ENCODE results near the gene CFTR. TPM values are rescaled to one million over a fixed set of nuclear protein-coding genes. Genes with fewer than 3 reads are reported as not detected.
"Not testable (repeated sequence)": the region's sequence is repeated elsewhere in the genome, so short reads cannot be mapped to it uniquely, and the experiment has no call there.

CFTR gene
- total RNA-seq, 1 experiment from 2014 or later = 1.2 TPM

- Histone ChIP-seq H3T11ph (ENCODE audit: low read length) (no peak overlapping the region), H4K91ac (ENCODE audit: insufficient read length, low read depth, low read length) (no peak overlapping the region), H3K23me2 (ENCODE audit: insufficient read length, low read depth, low read length, poor library complexity, severe bottlenecking) (no peaks in the 10 kb centered on the region), H2AK5ac (ENCODE audit: insufficient read length, low read length) (no peak overlapping the region), H3K4me2 (ENCODE audit: insufficient read depth, insufficient read length, low read length) (no peak overlapping the region), H3K18ac (ENCODE audit: insufficient read length, low read depth, low read length) (no peak overlapping the region), H2BK12ac (ENCODE audit: insufficient read length, low read depth, low read length) (no peak overlapping the region), H2BK20ac (ENCODE audit: low read depth, low read length, poor library complexity, severe bottlenecking) (no peak overlapping the region), H3K9me3 (ENCODE audit: control insufficient read depth, low read depth, low read length) (no peaks in the 10 kb centered on the region), H3K23ac (ENCODE audit: insufficient read length, low read depth, low read length) (no peak overlapping the region), H3K14ac (ENCODE audit: insufficient read depth, low read length) (no peak overlapping the region), H4K20me1 (ENCODE audit: control insufficient read depth, insufficient read depth, insufficient read length) (no peaks in the 10 kb centered on the region), H3K79me2 (ENCODE audit: insufficient read depth, low read length) (no peaks in the 10 kb centered on the region), H4K8ac (replicated peaks; ENCODE audit: insufficient read length, low read depth, low read length) (no peak overlapping the region), H2BK120ac (ENCODE audit: low read depth, low read length, poor library complexity, severe bottlenecking) (no peak overlapping the region), H3K27ac (ENCODE audit: insufficient read length, low read depth, low read length) (no peak overlapping the region), H2AFZ (ENCODE audit: low read length) (no peak overlapping the region), H3K27me3 (ENCODE audit: insufficient read depth, low read length) (no peaks in the 10 kb centered on the region), H2BK5ac (ENCODE audit: insufficient read length, low read length) (no peak overlapping the region), H3K56ac (ENCODE audit: insufficient read length, low read depth, low read length) (no peak overlapping the region), H2BK15ac (ENCODE audit: low read depth, low read length) (no peak overlapping the region), H3K4me1 (ENCODE audit: insufficient read depth, low read length) (no peaks in the 10 kb centered on the region), H3K79me1 (ENCODE audit: insufficient read depth, low read depth, low read length, poor library complexity, severe bottlenecking) (no peaks in the 10 kb centered on the region), H3K9ac (ENCODE audit: extremely low read depth, insufficient read length, low read length) (no peak overlapping the region), H3K4ac (ENCODE audit: low read depth, low read length) (no peak overlapping the region), H4K5ac (ENCODE audit: insufficient read length, low read depth, low read length) (no peak overlapping the region)
- DNase-seq = no peak
- peaks cover 0 to 3% (median 3%) of the 10 kb centered on the region in 3 experiments; a peak in 4 of 7 replicates for H3K36me3 Mint-ChIP-seq (ENCODE audit: insufficient read depth in 1 of 3, low read depth in 3 of 3)
- TF ChIP-seq, protein P1, sequence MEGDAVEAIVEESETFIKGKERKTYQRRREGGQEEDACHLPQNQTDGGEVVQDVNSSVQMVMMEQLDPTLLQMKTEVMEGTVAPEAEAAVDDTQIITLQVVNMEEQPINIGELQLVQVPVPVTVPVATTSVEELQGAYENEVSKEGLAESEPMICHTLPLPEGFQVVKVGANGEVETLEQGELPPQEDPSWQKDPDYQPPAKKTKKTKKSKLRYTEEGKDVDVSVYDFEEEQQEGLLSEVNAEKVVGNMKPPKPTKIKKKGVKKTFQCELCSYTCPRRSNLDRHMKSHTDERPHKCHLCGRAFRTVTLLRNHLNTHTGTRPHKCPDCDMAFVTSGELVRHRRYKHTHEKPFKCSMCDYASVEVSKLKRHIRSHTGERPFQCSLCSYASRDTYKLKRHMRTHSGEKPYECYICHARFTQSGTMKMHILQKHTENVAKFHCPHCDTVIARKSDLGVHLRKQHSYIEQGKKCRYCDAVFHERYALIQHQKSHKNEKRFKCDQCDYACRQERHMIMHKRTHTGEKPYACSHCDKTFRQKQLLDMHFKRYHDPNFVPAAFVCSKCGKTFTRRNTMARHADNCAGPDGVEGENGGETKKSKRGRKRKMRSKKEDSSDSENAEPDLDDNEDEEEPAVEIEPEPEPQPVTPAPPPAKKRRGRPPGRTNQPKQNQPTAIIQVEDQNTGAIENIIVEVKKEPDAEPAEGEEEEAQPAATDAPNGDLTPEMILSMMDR (conservative IDR thresholded peaks at IDR 0.05) = no peak
- H3K27me3 Mint-ChIP-seq (ENCODE audit: low read depth) = no peaks in the 10 kb centered on the region
- H3K4me1 Mint-ChIP-seq = peaks cover 11% of the 10 kb centered on the region in 2 experiments
- H3K4me3 Mint-ChIP-seq = no peak overlapping the region
- H3K9me3 Mint-ChIP-seq = no peaks in the 10 kb centered on the region
- H3K27ac Mint-ChIP-seq = no peak overlapping the region
Measured at GRCh38 chr7:117707080-117707479, 227.3 kb downstream of the CFTR start.

DNA sequence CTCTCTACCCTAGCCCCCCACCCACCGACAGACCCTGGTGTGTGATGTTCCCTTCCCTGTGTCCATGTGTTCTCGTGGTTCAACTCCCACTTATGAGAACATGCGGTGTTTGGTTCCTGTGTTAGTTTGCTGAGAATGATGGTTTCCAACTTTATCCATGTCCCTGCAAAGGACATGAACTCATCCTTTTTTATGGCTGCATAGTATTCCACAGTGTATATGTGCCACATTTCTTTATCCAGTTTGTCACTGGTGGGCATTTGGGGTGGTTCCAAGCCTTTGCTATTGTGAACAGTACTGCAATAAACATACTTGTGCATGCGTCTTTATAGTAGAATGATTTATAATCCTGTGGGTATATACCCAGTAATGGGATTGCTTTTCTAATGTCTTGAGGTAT is 228.3 kb downstream of the CFTR start:
- H3K14ac ChIP-seq (ENCODE audit: insufficient read depth, low read length); H2BK15ac ChIP-seq (ENCODE audit: low read depth, low read length); H2AK5ac ChIP-seq (ENCODE audit: insufficient read length, low read length); H3K79me1 ChIP-seq (ENCODE audit: insufficient read depth, low read depth, low read length, poor library complexity, severe bottlenecking); H3K27me3 Mint-ChIP-seq (ENCODE audit: low read depth); H3K9me3 ChIP-seq (ENCODE audit: control insufficient read depth, low read depth, low read length); DNase-seq; H3K27ac ChIP-seq (ENCODE audit: insufficient read length, low read depth, low read length); H2BK5ac ChIP-seq (ENCODE audit: insufficient read length, low read length); H3K4me3 Mint-ChIP-seq; H4K5ac ChIP-seq (ENCODE audit: insufficient read length, low read depth, low read length); H4K20me1 ChIP-seq (ENCODE audit: control insufficient read depth, insufficient read depth, insufficient read length); H3K4me2 ChIP-seq (ENCODE audit: insufficient read depth, insufficient read length, low read length); H3K27me3 ChIP-seq (ENCODE audit: insufficient read depth, low read length); H2BK12ac ChIP-seq (ENCODE audit: insufficient read length, low read depth, low read length); H3K4me1 ChIP-seq (ENCODE audit: insufficient read depth, low read length); H3K9ac ChIP-seq (ENCODE audit: extremely low read depth, insufficient read length, low read length); H3K79me2 ChIP-seq (ENCODE audit: insufficient read depth, low read length); H3K36me3 Mint-ChIP-seq (ENCODE audit: insufficient read depth in 1 of 3, low read depth in 3 of 3); H3K23ac ChIP-seq (ENCODE audit: insufficient read length, low read depth, low read length); H3T11ph ChIP-seq (ENCODE audit: low read length); H3K9me3 Mint-ChIP-seq; H2AFZ ChIP-seq (ENCODE audit: low read length); H2BK120ac ChIP-seq (ENCODE audit: low read depth, low read length, poor library complexity, severe bottlenecking); H4K91ac ChIP-seq (ENCODE audit: insufficient read length, low read depth, low read length); H3K27ac Mint-ChIP-seq; H3K56ac ChIP-seq (ENCODE audit: insufficient read length, low read depth, low read length); H2BK20ac ChIP-seq (ENCODE audit: low read depth, low read length, poor library complexity, severe bottlenecking); H3K18ac ChIP-seq (ENCODE audit: insufficient read length, low read depth, low read length); H4K8ac ChIP-seq (replicated peaks; ENCODE audit: insufficient read length, low read depth, low read length); H3K23me2 ChIP-seq (ENCODE audit: insufficient read length, low read depth, low read length, poor library complexity, severe bottlenecking); H3K4ac ChIP-seq (ENCODE audit: low read depth, low read length): not testable (repeated sequence)
- H3K4me1 Mint-ChIP-seq = peaks cover 7 to 11% of the 10 kb centered on the region in 2 experiments
- WGBS (ENCODE audit: extremely low coverage, insufficient read length, low lambda C conversion rate) = no CpG with 5 or more reads among the region's 4 CpGs
